AG04450 (cell line): ENCODE data around the gene SPRY1. TPM values are rescaled to one million over a fixed set of nuclear protein-coding genes. Genes with fewer than 3 reads are reported as not detected.
A peak's percentile ranks its signal among the peaks of the same experiment; 100 is the strongest.

Source experiments
- CTCF ChIA-PET: fragments of 300-600, 350-600 bp; formaldehyde crosslinking; extraction: SDS; loops from one replicate; lab custom pipeline; 2022; ENCODE audit warnings: antibody characterized with exemption, inconsistent platforms; lab: Charles Lee
- POLR2A ChIA-PET: fragments of 350-600 bp; formaldehyde crosslinking; extraction: SDS; loops from one replicate; lab custom pipeline; 2021; ENCODE audit warnings: antibody characterized with exemption, inconsistent platforms; lab: Yijun Ruan, JAX
- DNase-seq: peaks from one replicate; pipeline ENCODE4 v3.0.0-alpha.2; 2011; ENCODE audit warnings: low read depth, low spot score
- H3K27ac ChIP-seq: one replicate; pipeline ENCODE4 v1.5.1; 2012; ENCODE audit warnings: low read depth, low read length, control low read depth
- H3K27me3 ChIP-seq: one replicate; pipeline ENCODE4 v1.6.0; 2012; ENCODE audit warnings: low read length; ENCODE audit not compliant: control insufficient read depth, insufficient read depth
- H3K4me3 ChIP-seq: 2 replicates; pipeline ENCODE4 v1.5.1; 2011; ENCODE audit warnings: mild to moderate bottlenecking, low read depth, low read length, control low read depth
- H3K9me3 ChIP-seq: 2 replicates; pipeline ENCODE4 v1.5.1; 2012; ENCODE audit warnings: low read length; ENCODE audit not compliant: control insufficient read depth, insufficient read depth
- CTCF ChIP-seq: IDR thresholded peaks from 2 replicates; pipeline ENCODE4 v1.5.1; 2011; ENCODE audit warnings: low read depth, low read length, control low read depth, inconsistent platforms
- polyA plus RNA-seq: library from polyadenylated mRNA; depleted of rRNA; stranded (reverse); fragments of >200 nt; gene quantifications from 2 replicates; pipeline ENCODE4 v1.2.3, GENCODE V29; 2011

Gene SPRY1
- polyA plus RNA-seq, 1 experiment: 6.6 TPM

GRCh38 chr4:123452616-123453015, 56.0 kb downstream of the SPRY1 start:
- H3K27ac ChIP-seq: no peak overlapping the region
- POLR2A ChIA-PET: interaction anchor here (0.7 kb wide), 1 partner anchor 380 kb away, joined by 5 read pairs; no protein-coding TSS in a partner anchor
- H3K9me3 ChIP-seq: no peaks in the 10 kb centered on the region; the same call in 1 of the 2 replicates
- no peak overlapping the region for H3K4me3 ChIP-seq
- DNase-seq: peak; percentile 86
- no peaks in the 10 kb centered on the region for H3K27me3 ChIP-seq
- CTCF ChIA-PET: interaction anchor here (0.6 kb wide), 1 partner anchor 249 kb away, joined by 12 read pairs; no protein-coding TSS in a partner anchor
- TF ChIP-seq CTCF: no peak

GRCh38 chr4:123453061-123453680, 56.6 kb downstream of the SPRY1 start:
- no peaks in the 10 kb centered on the region; the same call in 1 of the 2 replicates for H3K9me3 ChIP-seq
- POLR2A ChIA-PET: no interaction called here
- H3K27ac ChIP-seq: no peak overlapping the region
- DNase-seq: no peak
- no peak overlapping the region for H3K4me3 ChIP-seq
- no peak for TF ChIP-seq CTCF
- no peaks in the 10 kb centered on the region for H3K27me3 ChIP-seq
- CTCF ChIA-PET: interaction anchor here (0.9 kb wide), 1 partner anchor 208 kb away, joined by 3 read pairs; no protein-coding TSS in a partner anchor
